Activated naive CD8-positive, alpha-beta T cell treated with anti-CD3 and anti-CD28 coated beads, Interleukin-2, amount 50 U/mL, for 16 hours (primary cell): ENCODE measurements around the gene ZNF839.
"Not testable (repeated sequence)": the region's sequence is repeated elsewhere in the genome, so short reads cannot be mapped to it uniquely, and the experiment has no call there.

Experiments used
- DNase-seq: peaks from one replicate; pipeline ENCODE4 v3.0.0-alpha.2; 2020; ENCODE audit warnings: low read depth, low spot score

ZNF839 gene

GRCh38 chr14:102341566-102341965 lies 22.0 kb downstream of the ZNF839 start:
- DNase-seq = no peak

- no peak for DNase-seq
Observed at GRCh38 chr14:102342238-102342637, 22.7 kb downstream of the ZNF839 start.

- no peak for DNase-seq
Observed at GRCh38 chr14:102344084-102344483, 24.5 kb downstream of the ZNF839 start.

- DNase-seq = no peak
Observed at GRCh38 chr14:102344485-102344884, 24.9 kb downstream of the ZNF839 start.

GRCh38 chr14:102345232-102345631 lies 25.7 kb downstream of the ZNF839 start:
- DNase-seq = no peak

GRCh38 chr14:102346645-102347044 lies 27.1 kb downstream of the ZNF839 start:
- no peak for DNase-seq

- DNase-seq = no peak
Observed at GRCh38 chr14:102348376-102348775, 28.8 kb downstream of the ZNF839 start.

GRCh38 chr14:102351023-102351422 lies 31.5 kb downstream of the ZNF839 start:
- DNase-seq = no peak

GRCh38 chr14:102351593-102351992 lies 32.0 kb downstream of the ZNF839 start:
- DNase-seq = not testable (repeated sequence)

GRCh38 chr14:102352213-102352612 lies 32.7 kb downstream of the ZNF839 start:
- DNase-seq = no peak

- DNase-seq = no peak
Observed at GRCh38 chr14:102353126-102353619, 33.6 kb downstream of the ZNF839 start.

- DNase-seq = no peak
Observed at GRCh38 chr14:102356280-102356679, 36.7 kb downstream of the ZNF839 start.

GRCh38 chr14:102359341-102359740 lies 39.8 kb downstream of the ZNF839 start:
- DNase-seq = no peak

- DNase-seq = no peak
Observed at GRCh38 chr14:102360388-102360787, 40.8 kb downstream of the ZNF839 start.

GRCh38 chr14:102362084-102362483 lies 42.5 kb downstream of the ZNF839 start:
- DNase-seq = peak; percentile 24

GRCh38 chr14:102362545-102363181 lies 43.1 kb downstream of the ZNF839 start, which contains the start of the genes CINP and TECPR2:
Gene CINP, minus strand, starts transcription at chr14:102362890. Its CDS starts 39 bp downstream, at chr14:102362851.
Gene TECPR2, plus strand, starts transcription at chr14:102362941. Its CDS starts 13,781 bp downstream, at chr14:102376722.
- DNase-seq = peak; percentile 95

- DNase-seq = no peak
Observed at GRCh38 chr14:102363182-102363943, 43.8 kb downstream of the ZNF839 start.

- DNase-seq = no peak
Observed at GRCh38 chr14:102370305-102370809, 50.8 kb downstream of the ZNF839 start.

- no peak for DNase-seq
Observed at GRCh38 chr14:102371361-102371760, 51.8 kb downstream of the ZNF839 start.

- no peak for DNase-seq
Observed at GRCh38 chr14:102373110-102373509, 53.6 kb downstream of the ZNF839 start.

- no peak for DNase-seq
Observed at GRCh38 chr14:102374264-102374663, 54.7 kb downstream of the ZNF839 start.

- no peak for DNase-seq
Observed at GRCh38 chr14:102375119-102375518, 55.6 kb downstream of the ZNF839 start.

GRCh38 chr14:102377696-102378095 lies 58.1 kb downstream of the ZNF839 start:
- DNase-seq = no peak
